Endodermal cell (in vitro differentiated cells): ENCODE results near the gene DENND4C. TPM values are rescaled to one million over a fixed set of nuclear protein-coding genes. Genes with fewer than 3 reads are reported as not detected.

Source experiments
- DNase-seq: peaks from one replicate; pipeline ENCODE4 v3.0.0-alpha.2; 2017
- H3K27ac ChIP-seq: 2 replicates; pipeline ENCODE4 v1.5.1; 2013; ENCODE audit warnings: mild to moderate bottlenecking, low read depth, low read length, moderate library complexity
- H3K27me3 ChIP-seq: 2 replicates; pipeline ENCODE4 v1.6.1; 2013; ENCODE audit warnings: mild to moderate bottlenecking, low read length, moderate library complexity; ENCODE audit not compliant: insufficient read depth, control insufficient read depth, poor library complexity, severe bottlenecking
- H3K36me3 ChIP-seq: 2 replicates; pipeline ENCODE4 v1.7.0; 2013; ENCODE audit warnings: mild to moderate bottlenecking, low read length, moderate library complexity; ENCODE audit not compliant: control insufficient read depth, insufficient read depth
- H3K4me1 ChIP-seq: one replicate; pipeline ENCODE4 v1.7.0; 2013; ENCODE audit warnings: low read length; ENCODE audit not compliant: control insufficient read depth, insufficient read depth
- H3K4me3 ChIP-seq: 2 replicates; pipeline ENCODE4 v1.5.1; 2013; ENCODE audit warnings: mild to moderate bottlenecking, low read length, moderate library complexity
- H3K9ac ChIP-seq: 2 replicates; pipeline ENCODE4 v1.6.1; 2013; ENCODE audit warnings: mild to moderate bottlenecking, low read length, moderate library complexity; ENCODE audit not compliant: poor library complexity, severe bottlenecking; ENCODE audit errors: extremely low read depth
- H3K9me3 ChIP-seq: 2 replicates; pipeline ENCODE4 v1.6.1; 2013; ENCODE audit warnings: mild to moderate bottlenecking, low read length, moderate library complexity; ENCODE audit not compliant: control insufficient read depth
- H3K27ac Mint-ChIP-seq: 2 replicates; pipeline ENCODE4 v1.8.0; 2020; ENCODE audit warnings: mixed read lengths
- H3K27me3 Mint-ChIP-seq: 2 replicates; pipeline ENCODE4 v1.8.0; 2021; ENCODE audit warnings: mild to moderate bottlenecking, mixed read lengths; ENCODE audit not compliant: insufficient read depth
- H3K36me3 Mint-ChIP-seq: 2 replicates; pipeline ENCODE4 v1.8.0; 2020; ENCODE audit warnings: low read depth, mixed read lengths
- H3K4me1 Mint-ChIP-seq: 2 replicates; pipeline ENCODE4 v1.8.0; 2020; ENCODE audit warnings: mixed read lengths
- H3K4me3 Mint-ChIP-seq: 2 replicates; pipeline ENCODE4 v1.8.0; 2020; ENCODE audit warnings: mild to moderate bottlenecking, moderate library complexity, mixed read lengths
- H3K9me3 Mint-ChIP-seq: 2 replicates; pipeline ENCODE4 v1.8.0; 2020; ENCODE audit warnings: mild to moderate bottlenecking, mixed read lengths
- CTCF ChIP-seq: fragments of 200-600 bp; sonication (generic); conservative IDR thresholded peaks from 2 replicates; pipeline ENCODE4 v1.5.0; 2021; ENCODE audit warnings: antibody characterized with exemption, mild to moderate bottlenecking
- WGBS, 2 experiments: methylation state at CpG; one replicate each; pipeline versions ENCODE4 v1.1.5 to v1.1.7; 2013; ENCODE audit warnings: missing lambda C conversion rate in 2 of 2, mixed read lengths in 1 of 2; ENCODE audit not compliant: insufficient coverage in 1 of 2, insufficient read length in 1 of 2; 5-methylcytosine and 5-hydroxymethylcytosine counted together
- total RNA-seq, 2 donors: library from RNA; stranded (reverse); fragmentation: NEBNext Ultra II Directional in 1 of 2; extraction: Animal tissue kit (Norgen Biotek cat#: 25700) in 1 of 2; gene quantifications; 2 replicates in 1 of 2; 3 replicates in 1 of 2; pipeline ENCODE4 v1.2.1, GENCODE V29; 2021

DENND4C gene
- total RNA-seq, 2 donors from 2014 or later, result 25.4 to 27.2 TPM

GRCh38 chr9:19404283-19405075, 174.0 kb downstream of the DENND4C start:
- H3K4me1 ChIP-seq, result no peaks in the 10 kb centered on the region
- Mint-ChIP-seq H3K36me3 (no peaks in the 10 kb centered on the region), H3K4me3 (no peak overlapping the region), H3K4me1 (peaks cover under 1% of the 10 kb centered on the region), H3K27ac (no peak overlapping the region), H3K9me3 (peaks cover 30% of the 10 kb centered on the region), H3K27me3 (peaks cover 19% of the 10 kb centered on the region)
- TF ChIP-seq CTCF, result no peak
- no peak overlapping the region for H3K9ac ChIP-seq
- peaks cover 26% of the 10 kb centered on the region for H3K9me3 ChIP-seq
- WGBS, 2 experiments, result 82 to 88% methylated on average over 3 to 4 of the region's 4 CpGs
- H3K27ac ChIP-seq, result no peak overlapping the region
- peaks cover 10% of the 10 kb centered on the region for H3K27me3 ChIP-seq
- no peak overlapping the region for H3K4me3 ChIP-seq
- H3K36me3 ChIP-seq, result no peaks in the 10 kb centered on the region
- DNase-seq, result no peak

DNA sequence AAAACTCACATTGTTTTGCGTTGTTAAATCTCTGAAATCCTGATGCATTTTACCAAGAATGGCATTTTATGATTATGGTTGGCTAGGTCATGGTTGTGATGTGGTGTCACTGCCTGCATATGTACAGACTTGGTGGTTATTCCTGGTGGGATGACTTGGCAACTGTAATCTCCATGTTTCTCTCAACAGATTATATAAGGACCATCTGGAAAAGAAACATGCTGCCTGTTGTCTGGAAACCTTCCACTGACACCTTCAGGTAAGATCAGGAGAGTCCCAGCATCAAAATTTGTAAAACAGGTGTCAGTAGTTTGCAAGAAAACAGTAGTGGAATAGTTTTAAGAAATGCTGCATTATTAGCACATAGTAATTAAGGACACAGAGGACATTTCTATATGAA, 175.3 kb downstream of the DENND4C start:
- Mint-ChIP-seq H3K9me3 (peaks cover 30% of the 10 kb centered on the region), H3K27ac (no peak overlapping the region)
- TF ChIP-seq CTCF, result no peak

GRCh38 chr9:19408316-19408692, 177.8 kb downstream of the DENND4C start:
- Mint-ChIP-seq H3K27ac (no peak overlapping the region), H3K4me1 (peaks cover 8% of the 10 kb centered on the region), H3K4me3 (peak overlapping the region; percentile 80), H3K9me3 (peaks cover 10% of the 10 kb centered on the region), H3K27me3 (peaks cover 29% of the 10 kb centered on the region), H3K36me3 (no peaks in the 10 kb centered on the region)
- peaks cover 15% of the 10 kb centered on the region for H3K27me3 ChIP-seq
- H3K27ac ChIP-seq, result no peak overlapping the region
- no peak overlapping the region for H3K9ac ChIP-seq
- peak overlapping the region; percentile 92 for H3K4me3 ChIP-seq
- WGBS, 2 experiments, result 46 to 75% methylated on average over 15 to 20 of the region's 20 CpGs
- H3K9me3 ChIP-seq, result peaks cover 10% of the 10 kb centered on the region
- DNase-seq, result no peak
- H3K36me3 ChIP-seq, result no peaks in the 10 kb centered on the region
- TF ChIP-seq CTCF, result no peak
- H3K4me1 ChIP-seq, result no peaks in the 10 kb centered on the region

More for the DNA sequence above, 175.3 kb downstream of the DENND4C start:
- no peak overlapping the region for H3K4me3 Mint-ChIP-seq
- Histone ChIP-seq H3K9me3 (peaks cover 26% of the 10 kb centered on the region), H3K27me3 (peaks cover 15% of the 10 kb centered on the region), H3K27ac (no peak overlapping the region), H3K36me3 (no peaks in the 10 kb centered on the region), H3K4me3 (no peak overlapping the region), H3K9ac (no peak overlapping the region), H3K4me1 (no peaks in the 10 kb centered on the region)
- DNase-seq, result no peak
- 92% methylated on average over 1 of the region's 1 CpG; no CpG with 5 or more reads in 1 of the 2 experiments for WGBS, 2 experiments
- H3K36me3 Mint-ChIP-seq, result no peaks in the 10 kb centered on the region
- H3K4me1 Mint-ChIP-seq, result peaks cover 8% of the 10 kb centered on the region
- H3K27me3 Mint-ChIP-seq, result peaks cover 27% of the 10 kb centered on the region
